GDM1 (cell line): Measurements from ENCODE around the gene THBS1.

Experiments used
- DNase-seq: peaks from one replicate; lab custom pipeline; 2025; lab: John Stamatoyannopoulos, UW

The THBS1 gene

GRCh38 chr15:39608185-39609139 is 27.6 kb downstream of the THBS1 start:
- DNase-seq: no peak

GRCh38 chr15:39609166-39609916 is 28.5 kb downstream of the THBS1 start:
- DNase-seq: no peak

- no peak for DNase-seq
Observed at GRCh38 chr15:39610665-39611064, 29.8 kb downstream of the THBS1 start.

- DNase-seq: no peak
Observed at GRCh38 chr15:39613271-39613670, 32.4 kb downstream of the THBS1 start.

GRCh38 chr15:39613861-39614260 is 33.0 kb downstream of the THBS1 start:
- DNase-seq: no peak

GRCh38 chr15:39616731-39617455 is 36.0 kb downstream of the THBS1 start:
- no peak for DNase-seq

- DNase-seq: no peak
Observed at GRCh38 chr15:39618063-39618823, 37.4 kb downstream of the THBS1 start.

GRCh38 chr15:39621210-39621609 is 40.3 kb downstream of the THBS1 start:
- no peak for DNase-seq

GRCh38 chr15:39621976-39622375 is 41.1 kb downstream of the THBS1 start:
- no peak for DNase-seq

- DNase-seq: no peak
Observed at GRCh38 chr15:39622660-39623516, 42.0 kb downstream of the THBS1 start.

GRCh38 chr15:39623529-39623931 is 42.7 kb downstream of the THBS1 start:
- DNase-seq: no peak

GRCh38 chr15:39624806-39625205 is 43.9 kb downstream of the THBS1 start:
- DNase-seq: peak; percentile 46

GRCh38 chr15:39625451-39625850 is 44.6 kb downstream of the THBS1 start:
- DNase-seq: no peak

GRCh38 chr15:39625856-39626255 is 45.0 kb downstream of the THBS1 start:
- DNase-seq: no peak

- no peak for DNase-seq
Observed at GRCh38 chr15:39627451-39628143, 46.7 kb downstream of the THBS1 start.

GRCh38 chr15:39628144-39628508 is 47.2 kb downstream of the THBS1 start:
- no peak for DNase-seq

- no peak for DNase-seq
Observed at GRCh38 chr15:39628546-39629257, 47.8 kb downstream of the THBS1 start.

GRCh38 chr15:39629371-39629770 is 48.5 kb downstream of the THBS1 start:
- DNase-seq: no peak

GRCh38 chr15:39629906-39630305 is 49.0 kb downstream of the THBS1 start:
- DNase-seq: no peak
